Karpas-422 (cell line): ENCODE data around the gene JAZF1. TPM values are rescaled to one million over a fixed set of nuclear protein-coding genes. Genes with fewer than 3 reads are reported as not detected.

ENCODE experiments used
- DNase-seq: peaks from one replicate; pipeline ENCODE4 v3.0.0-alpha.2; 2015
- H2AFZ ChIP-seq: fragments of 200-600 bp; sonication (generic); 2 replicates; pipeline ENCODE4 v1.6.1; 2014; ENCODE audit warnings: antibody characterized with exemption, low read length, mixed read lengths
- H3K27ac ChIP-seq: fragments of 200-600 bp; sonication (generic); 2 replicates; pipeline ENCODE4 v1.5.1; 2014; ENCODE audit warnings: mild to moderate bottlenecking, low read length, moderate library complexity
- H3K27me3 ChIP-seq: fragments of 200-600 bp; sonication (generic); 2 replicates; pipeline ENCODE4 v1.6.1; 2014; ENCODE audit warnings: low read length, mixed read lengths
- H3K36me3 ChIP-seq: fragments of 200-600 bp; sonication (generic); 2 replicates; pipeline ENCODE4 v1.6.1; 2014; ENCODE audit warnings: low read length, mixed read lengths; ENCODE audit not compliant: insufficient read depth
- H3K4me1 ChIP-seq: fragments of 200-600 bp; sonication (generic); 2 replicates; pipeline ENCODE4 v1.6.1; 2014; ENCODE audit warnings: mild to moderate bottlenecking, low read length, mixed read lengths
- H3K4me2 ChIP-seq: fragments of 200-600 bp; sonication (generic); 2 replicates; pipeline ENCODE4 v1.6.1; 2014; ENCODE audit warnings: low read length, low read depth, mild to moderate bottlenecking; ENCODE audit not compliant: poor library complexity, severe bottlenecking
- H3K4me3 ChIP-seq: fragments of 200-600 bp; sonication (generic); 2 replicates; pipeline ENCODE4 v1.5.1; 2014; ENCODE audit warnings: mild to moderate bottlenecking, antibody characterized with exemption, low read length, mixed read lengths
- H3K79me2 ChIP-seq: fragments of 200-600 bp; sonication (generic); 2 replicates; pipeline ENCODE4 v1.6.1; 2014; ENCODE audit warnings: mild to moderate bottlenecking, low read length, mixed read lengths
- H3K9ac ChIP-seq: fragments of 200-600 bp; sonication (generic); 2 replicates; pipeline ENCODE4 v1.6.0; 2014; ENCODE audit warnings: low read length
- H3K9me2 ChIP-seq: fragments of 200-600 bp; sonication (generic), shearing (Covaris generic); replicated peaks from 2 replicates; pipeline ENCODE4 v1.6.0; 2014; ENCODE audit warnings: mild to moderate bottlenecking, low read length, moderate library complexity; ENCODE audit not compliant: insufficient read depth
- H3K9me3 ChIP-seq: fragments of 300-700, 200-600 bp; sonication (generic); 2 replicates; pipeline ENCODE4 v1.6.1; 2014; ENCODE audit warnings: low read length, mixed read lengths
- H4K20me1 ChIP-seq: fragments of 200-600 bp; sonication (generic); 2 replicates; pipeline ENCODE4 v1.6.1; 2014; ENCODE audit warnings: mild to moderate bottlenecking, antibody characterized with exemption, low read length, low read depth; ENCODE audit not compliant: insufficient read depth
- total RNA-seq: library from RNA; depleted of rRNA; stranded (reverse); fragments of >200 nt; shearing (Covaris generic); gene quantifications from 2 replicates; pipeline ENCODE4 v1.2.3, GENCODE V29; 2014; ENCODE audit warnings: low replicate concordance

The JAZF1 gene
- total RNA-seq, 1 experiment from 2014 or later = 4.2 TPM

GRCh38 chr7:28013441-28013840 is 167.2 kb downstream of the JAZF1 start:
- Histone ChIP-seq H2AFZ (no peak overlapping the region), H3K9me2 (no peaks in the 10 kb centered on the region), H3K4me1 (peaks cover 11% of the 10 kb centered on the region), H4K20me1 (no peaks in the 10 kb centered on the region), H3K36me3 (no peaks in the 10 kb centered on the region), H3K9me3 (no peaks in the 10 kb centered on the region), H3K9ac (no peak overlapping the region), H3K79me2 (no peaks in the 10 kb centered on the region), H3K27ac (no peak overlapping the region), H3K4me2 (no peak overlapping the region), H3K4me3 (no peak overlapping the region), H3K27me3 (no peaks in the 10 kb centered on the region)
- DNase-seq = no peak

- no peaks in the 10 kb centered on the region for H3K79me2 ChIP-seq
- no peaks in the 10 kb centered on the region for H3K36me3 ChIP-seq
- no peak overlapping the region for H3K9ac ChIP-seq
- peaks cover 15% of the 10 kb centered on the region for H3K4me1 ChIP-seq
- H3K27me3 ChIP-seq = no peaks in the 10 kb centered on the region
- H2AFZ ChIP-seq = no peak overlapping the region
- H3K4me2 ChIP-seq = no peak overlapping the region
- no peaks in the 10 kb centered on the region for H3K9me3 ChIP-seq
- no peaks in the 10 kb centered on the region for H3K9me2 ChIP-seq
- no peaks in the 10 kb centered on the region for H4K20me1 ChIP-seq
- H3K27ac ChIP-seq = no peak overlapping the region
- no peak for DNase-seq
- H3K4me3 ChIP-seq = no peak overlapping the region
These were observed 167.6 kb downstream of the JAZF1 start for GRCh38 chr7:28013019-28013418.

GRCh38 chr7:28008911-28009310 is 171.7 kb downstream of the JAZF1 start:
- DNase-seq = no peak
- Histone ChIP-seq H3K9ac (no peak overlapping the region), H2AFZ (no peak overlapping the region), H3K36me3 (no peaks in the 10 kb centered on the region), H3K9me3 (no peaks in the 10 kb centered on the region), H3K4me1 (peaks cover 15% of the 10 kb centered on the region), H3K27me3 (no peaks in the 10 kb centered on the region), H3K4me3 (no peak overlapping the region), H4K20me1 (no peaks in the 10 kb centered on the region), H3K27ac (no peak overlapping the region), H3K79me2 (no peaks in the 10 kb centered on the region), H3K4me2 (peak overlapping the region; percentile 24), H3K9me2 (no peaks in the 10 kb centered on the region)

GRCh38 chr7:28008171-28008570 is 172.4 kb downstream of the JAZF1 start:
- H3K9me2 ChIP-seq = no peaks in the 10 kb centered on the region
- no peaks in the 10 kb centered on the region for H3K79me2 ChIP-seq
- no peaks in the 10 kb centered on the region for H4K20me1 ChIP-seq
- H3K4me2 ChIP-seq = peak overlapping the region; percentile 24
- H3K4me3 ChIP-seq = no peak overlapping the region
- no peaks in the 10 kb centered on the region for H3K27me3 ChIP-seq
- H3K9me3 ChIP-seq = no peaks in the 10 kb centered on the region
- no peak overlapping the region for H3K27ac ChIP-seq
- H3K9ac ChIP-seq = no peak overlapping the region
- no peak for DNase-seq
- H2AFZ ChIP-seq = no peak overlapping the region
- H3K36me3 ChIP-seq = no peaks in the 10 kb centered on the region
- H3K4me1 ChIP-seq = peaks cover 14% of the 10 kb centered on the region

GRCh38 chr7:28006491-28006890 is 174.1 kb downstream of the JAZF1 start:
- no peaks in the 10 kb centered on the region for H3K79me2 ChIP-seq
- no peaks in the 10 kb centered on the region for H3K9me3 ChIP-seq
- H3K27me3 ChIP-seq = no peaks in the 10 kb centered on the region
- no peaks in the 10 kb centered on the region for H4K20me1 ChIP-seq
- no peak overlapping the region for H3K9ac ChIP-seq
- H3K4me3 ChIP-seq = no peak overlapping the region
- DNase-seq = no peak
- H2AFZ ChIP-seq = no peak overlapping the region
- H3K4me2 ChIP-seq = no peak overlapping the region
- no peak overlapping the region for H3K27ac ChIP-seq
- no peaks in the 10 kb centered on the region for H3K9me2 ChIP-seq
- H3K4me1 ChIP-seq = peaks cover 11% of the 10 kb centered on the region
- no peaks in the 10 kb centered on the region for H3K36me3 ChIP-seq

- Histone ChIP-seq H3K4me3 (no peak overlapping the region), H4K20me1 (no peaks in the 10 kb centered on the region), H2AFZ (no peak overlapping the region), H3K4me2 (no peak overlapping the region), H3K27ac (no peak overlapping the region), H3K79me2 (no peaks in the 10 kb centered on the region), H3K9ac (no peak overlapping the region), H3K36me3 (no peaks in the 10 kb centered on the region), H3K9me3 (no peaks in the 10 kb centered on the region), H3K4me1 (peaks cover 11% of the 10 kb centered on the region), H3K9me2 (no peaks in the 10 kb centered on the region), H3K27me3 (no peaks in the 10 kb centered on the region)
- DNase-seq = no peak
These were observed 174.8 kb downstream of the JAZF1 start for GRCh38 chr7:28005847-28006231.

GRCh38 chr7:28005075-28005846 is 175.3 kb downstream of the JAZF1 start:
- Histone ChIP-seq H3K4me2 (no peak overlapping the region), H3K9ac (no peak overlapping the region), H3K4me3 (no peak overlapping the region), H2AFZ (no peak overlapping the region), H3K9me2 (no peaks in the 10 kb centered on the region), H4K20me1 (no peaks in the 10 kb centered on the region), H3K36me3 (no peaks in the 10 kb centered on the region), H3K27me3 (no peaks in the 10 kb centered on the region), H3K79me2 (no peaks in the 10 kb centered on the region), H3K27ac (no peak overlapping the region), H3K9me3 (no peaks in the 10 kb centered on the region), H3K4me1 (peaks cover 11% of the 10 kb centered on the region)
- DNase-seq = no peak

- DNase-seq = no peak
- no peaks in the 10 kb centered on the region for H3K9me3 ChIP-seq
- no peak overlapping the region for H2AFZ ChIP-seq
- H3K27me3 ChIP-seq = no peaks in the 10 kb centered on the region
- peaks cover 3% of the 10 kb centered on the region for H3K4me1 ChIP-seq
- H3K79me2 ChIP-seq = no peaks in the 10 kb centered on the region
- H3K9ac ChIP-seq = no peak overlapping the region
- no peaks in the 10 kb centered on the region for H3K9me2 ChIP-seq
- no peak overlapping the region for H3K4me2 ChIP-seq
- no peak overlapping the region for H3K4me3 ChIP-seq
- no peaks in the 10 kb centered on the region for H3K36me3 ChIP-seq
- H4K20me1 ChIP-seq = no peaks in the 10 kb centered on the region
- H3K27ac ChIP-seq = no peak overlapping the region
These were observed 177.2 kb downstream of the JAZF1 start for GRCh38 chr7:28003408-28003807.
